BE2C (cell line): ENCODE results near the gene SEMA4D.

Experiments used
- DNase-seq: peaks from one replicate; pipeline ENCODE4 v3.0.0-alpha.2; 2020
- H3K27me3 ChIP-seq: fragments of 250-450 bp; sonication (Bioruptor Pico); 2 replicates; pipeline ENCODE4 v1.5.1; 2020; ENCODE audit warnings: mild to moderate bottlenecking
- H3K36me3 ChIP-seq: fragments of 250-450 bp; sonication (Bioruptor Pico); 2 replicates; pipeline ENCODE4 v1.5.1; 2020; ENCODE audit warnings: mild to moderate bottlenecking
- H3K4me1 ChIP-seq: fragments of 250-450 bp; sonication (Bioruptor Pico); 2 replicates; pipeline ENCODE4 v1.5.1; 2020
- H3K4me3 ChIP-seq: 2 replicates; pipeline ENCODE4 v1.5.1; 2011; ENCODE audit warnings: low read depth, low read length
- H3K9me3 ChIP-seq: fragments of 250-450 bp; sonication (Bioruptor Pico); 2 replicates; pipeline ENCODE4 v1.5.1; 2020
- TF ChIP-seq, protein P1 (sequence below): IDR thresholded peaks from 2 replicates; pipeline ENCODE4 v1.5.1; 2012; ENCODE audit warnings: mild to moderate bottlenecking, low read depth, low read length

SEMA4D gene

DNA sequence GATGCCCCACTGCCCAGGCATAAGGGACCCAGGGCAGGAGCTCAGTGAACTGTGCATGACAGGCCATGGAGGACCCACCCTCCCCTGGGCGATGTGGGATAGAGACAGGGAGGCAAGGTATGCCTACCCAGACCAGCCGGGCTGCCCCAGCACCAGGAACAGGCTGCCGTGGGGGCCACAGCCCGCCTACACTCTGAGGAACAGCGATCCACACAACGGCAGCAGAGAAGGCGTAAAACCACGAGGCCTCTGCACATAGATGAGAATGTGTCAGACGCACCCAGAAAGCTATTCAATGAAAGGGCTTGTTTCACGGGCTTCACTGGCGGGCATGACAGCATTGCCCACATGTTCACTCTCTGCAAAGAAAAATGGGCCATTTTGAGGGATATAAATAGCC is 49.5 kb downstream of the SEMA4D start:
- H3K9me3 ChIP-seq: no peaks in the 10 kb centered on the region
- DNase-seq: no peak
- peaks cover 3% of the 10 kb centered on the region; the same call in 1 of the 2 replicates for H3K4me1 ChIP-seq
- no peaks in the 10 kb centered on the region for H3K27me3 ChIP-seq
- H3K4me3 ChIP-seq: no peak overlapping the region
- TF ChIP-seq, protein P1, sequence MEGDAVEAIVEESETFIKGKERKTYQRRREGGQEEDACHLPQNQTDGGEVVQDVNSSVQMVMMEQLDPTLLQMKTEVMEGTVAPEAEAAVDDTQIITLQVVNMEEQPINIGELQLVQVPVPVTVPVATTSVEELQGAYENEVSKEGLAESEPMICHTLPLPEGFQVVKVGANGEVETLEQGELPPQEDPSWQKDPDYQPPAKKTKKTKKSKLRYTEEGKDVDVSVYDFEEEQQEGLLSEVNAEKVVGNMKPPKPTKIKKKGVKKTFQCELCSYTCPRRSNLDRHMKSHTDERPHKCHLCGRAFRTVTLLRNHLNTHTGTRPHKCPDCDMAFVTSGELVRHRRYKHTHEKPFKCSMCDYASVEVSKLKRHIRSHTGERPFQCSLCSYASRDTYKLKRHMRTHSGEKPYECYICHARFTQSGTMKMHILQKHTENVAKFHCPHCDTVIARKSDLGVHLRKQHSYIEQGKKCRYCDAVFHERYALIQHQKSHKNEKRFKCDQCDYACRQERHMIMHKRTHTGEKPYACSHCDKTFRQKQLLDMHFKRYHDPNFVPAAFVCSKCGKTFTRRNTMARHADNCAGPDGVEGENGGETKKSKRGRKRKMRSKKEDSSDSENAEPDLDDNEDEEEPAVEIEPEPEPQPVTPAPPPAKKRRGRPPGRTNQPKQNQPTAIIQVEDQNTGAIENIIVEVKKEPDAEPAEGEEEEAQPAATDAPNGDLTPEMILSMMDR: no peak
- H3K36me3 ChIP-seq: no peaks in the 10 kb centered on the region

DNA sequence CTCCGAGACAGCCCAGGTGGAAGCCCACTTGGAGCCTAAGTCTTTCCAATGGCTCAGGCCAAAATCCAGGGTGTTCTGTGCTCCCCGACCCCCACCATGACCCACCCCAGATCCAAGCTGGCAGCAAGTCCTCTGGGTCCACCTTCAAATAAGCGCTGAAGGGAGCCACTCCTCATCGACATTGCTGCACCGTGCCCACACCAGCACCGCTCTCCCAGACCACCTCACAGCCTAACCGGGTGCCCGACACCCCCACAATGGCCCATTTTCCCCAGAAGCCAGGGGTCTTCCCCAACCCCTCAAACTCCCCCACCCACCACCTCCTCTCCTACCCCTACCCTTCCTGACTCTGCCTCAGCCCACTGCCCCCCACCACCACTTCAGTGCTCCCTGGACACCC is 50.5 kb downstream of the SEMA4D start:
- TF ChIP-seq, protein P1: no peak
- Histone ChIP-seq H3K4me3 (no peak overlapping the region), H3K27me3 (no peaks in the 10 kb centered on the region)

DNA sequence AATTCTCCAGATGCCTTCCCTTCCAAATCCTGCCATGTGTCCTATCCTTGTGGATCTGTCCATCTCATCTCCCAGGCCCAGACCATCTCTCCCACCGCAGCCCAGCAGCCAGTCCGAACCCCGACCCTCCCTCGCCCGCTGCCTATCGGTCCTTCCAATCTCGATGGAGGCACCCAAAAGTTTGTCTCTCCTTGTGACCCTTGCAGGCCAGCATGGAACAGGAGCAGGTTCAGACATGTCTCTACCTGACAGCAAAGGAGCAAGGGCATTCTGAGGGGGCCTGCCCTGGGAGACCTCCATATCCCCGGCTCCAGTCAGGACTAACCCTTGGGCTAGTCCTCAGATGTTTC is 51.0 kb downstream of the SEMA4D start:
- TF ChIP-seq, protein P1: no peak
- no peaks in the 10 kb centered on the region for H3K27me3 ChIP-seq
- H3K9me3 ChIP-seq: no peaks in the 10 kb centered on the region
- no peaks in the 10 kb centered on the region for H3K36me3 ChIP-seq
- no peak overlapping the region for H3K4me3 ChIP-seq
- no peak for DNase-seq
- H3K4me1 ChIP-seq: no peaks in the 10 kb centered on the region

More for the DNA sequence above, 50.5 kb downstream of the SEMA4D start:
- Histone ChIP-seq H3K9me3 (no peaks in the 10 kb centered on the region), H3K36me3 (no peaks in the 10 kb centered on the region), H3K4me1 (no peaks in the 10 kb centered on the region)
- no peak for DNase-seq

DNA sequence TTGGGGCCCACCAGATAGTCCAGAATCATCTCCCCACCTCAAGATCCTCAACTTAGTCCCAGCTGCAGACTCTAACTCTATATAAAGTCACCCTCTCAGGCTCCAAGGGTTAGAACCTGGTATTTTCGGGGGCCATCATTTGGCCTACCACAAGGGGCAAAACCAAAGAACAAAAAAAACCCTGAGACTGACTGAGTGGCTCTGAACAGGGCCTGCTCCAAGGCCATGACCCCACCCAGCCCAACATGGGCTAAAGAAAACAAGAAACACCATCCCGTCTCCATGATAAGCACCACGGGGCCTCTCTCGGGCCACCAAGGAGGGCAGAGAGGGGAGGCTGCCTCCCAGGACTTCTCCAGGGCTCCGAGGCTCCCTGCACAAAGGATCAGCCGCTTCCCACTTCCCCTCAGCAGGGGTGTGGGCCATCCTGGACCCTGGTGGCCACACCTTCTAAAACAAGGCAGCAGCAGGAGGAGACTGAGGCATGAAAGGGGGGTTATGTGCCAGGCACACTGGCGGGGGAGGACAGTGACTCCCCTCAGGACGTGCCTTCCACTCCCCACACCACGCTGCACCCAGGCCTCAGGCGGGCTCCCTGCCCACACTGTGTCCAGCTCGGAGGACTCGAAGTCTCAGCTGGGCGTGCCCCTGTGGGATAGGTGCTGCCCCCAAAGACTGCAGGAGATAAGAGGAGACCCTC is 51.5 kb downstream of the SEMA4D start:
- TF ChIP-seq, protein P1: no peak
- no peaks in the 10 kb centered on the region for H3K27me3 ChIP-seq
- no peaks in the 10 kb centered on the region for H3K36me3 ChIP-seq
- H3K9me3 ChIP-seq: no peaks in the 10 kb centered on the region
- H3K4me3 ChIP-seq: no peak overlapping the region
- DNase-seq: no peak
- H3K4me1 ChIP-seq: no peaks in the 10 kb centered on the region

DNA sequence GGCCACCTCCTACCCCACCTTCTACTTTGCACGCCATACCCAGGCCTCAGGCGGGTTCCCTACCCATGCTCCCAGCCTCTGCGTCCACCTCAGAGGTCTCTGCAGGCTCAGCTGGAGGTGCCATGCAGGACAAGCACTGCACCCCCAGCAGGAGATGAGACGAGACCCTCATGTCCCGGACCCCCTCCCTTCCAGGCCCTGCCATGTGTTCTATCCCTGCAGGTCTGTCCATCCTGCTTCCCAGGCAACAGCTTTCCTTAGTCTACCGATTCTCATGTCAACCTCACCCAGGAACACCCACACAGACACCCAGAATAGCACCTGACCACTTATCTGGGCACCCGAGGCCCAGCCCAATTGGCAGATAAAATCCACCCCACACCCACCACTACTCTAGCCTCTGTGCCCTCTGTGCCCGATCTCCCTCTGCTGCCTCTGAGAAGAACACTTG is 52.1 kb downstream of the SEMA4D start:
- no peak for DNase-seq
- TF ChIP-seq, protein P1: no peak

DNA sequence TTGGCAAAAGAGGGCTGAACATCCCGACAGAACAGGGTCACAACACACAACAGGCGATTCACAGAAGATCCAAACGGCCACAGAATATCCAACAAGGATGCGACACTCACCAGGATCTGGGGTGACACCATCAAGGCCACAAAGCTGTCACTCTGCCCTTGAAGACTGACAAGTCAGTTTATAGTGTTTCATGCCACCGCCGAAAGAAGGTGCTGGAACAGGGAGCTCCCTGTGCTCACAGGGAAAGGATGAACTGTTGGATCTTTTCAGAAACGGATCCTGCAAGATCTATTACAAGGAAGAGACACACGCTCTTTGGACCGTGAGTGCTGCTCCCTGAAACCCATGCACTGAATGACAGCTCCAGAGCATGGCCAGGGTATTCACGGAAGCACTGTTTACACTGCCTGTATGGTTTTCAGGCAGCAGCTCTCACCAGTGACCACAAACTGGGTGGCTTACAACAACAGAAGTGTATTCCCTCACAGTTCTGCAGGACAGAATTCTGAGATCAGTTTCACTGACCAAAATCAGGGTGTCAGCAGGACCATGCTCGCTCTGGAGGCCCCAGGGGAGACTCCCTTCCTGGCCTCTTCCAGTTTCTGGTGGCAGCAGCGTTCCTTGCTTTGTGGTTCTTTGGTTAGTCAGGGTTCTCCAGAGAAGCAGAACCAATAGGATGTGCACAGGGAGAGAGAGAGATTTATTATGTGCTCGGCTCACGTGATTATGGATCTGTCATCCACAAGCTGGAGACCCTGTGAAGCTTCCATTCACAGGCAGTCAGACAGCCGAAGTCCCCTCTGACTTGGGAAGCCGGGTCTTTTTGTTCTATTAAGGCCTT is 52.8 kb downstream of the SEMA4D start:
- Histone ChIP-seq H3K4me1 (no peaks in the 10 kb centered on the region), H3K36me3 (no peaks in the 10 kb centered on the region), H3K9me3 (no peaks in the 10 kb centered on the region)

More for the DNA sequence above, 52.1 kb downstream of the SEMA4D start:
- H3K4me1 ChIP-seq: no peaks in the 10 kb centered on the region
- no peaks in the 10 kb centered on the region for H3K9me3 ChIP-seq
- no peaks in the 10 kb centered on the region for H3K36me3 ChIP-seq
- H3K4me3 ChIP-seq: no peak overlapping the region
- H3K27me3 ChIP-seq: no peaks in the 10 kb centered on the region

More for the DNA sequence above, 52.8 kb downstream of the SEMA4D start:
- Histone ChIP-seq H3K27me3 (no peaks in the 10 kb centered on the region), H3K4me3 (no peak overlapping the region)
- TF ChIP-seq, protein P1: no peak
- no peak for DNase-seq
